ENCODE results near the gene PSD4.
A peak's percentile ranks its signal among the peaks of the same experiment; 100 is the strongest.

PSD4 gene

GRCh38 chr2:113181258-113182051 lies 7.7 kb downstream of the PSD4 start:
- peak; percentile 75 for TF ChIP-seq SPI1 (IDR thresholded peaks at IDR 0.05; ENCODE audit: borderline replicate concordance, low read depth)
- TF ChIP-seq, protein P1, sequence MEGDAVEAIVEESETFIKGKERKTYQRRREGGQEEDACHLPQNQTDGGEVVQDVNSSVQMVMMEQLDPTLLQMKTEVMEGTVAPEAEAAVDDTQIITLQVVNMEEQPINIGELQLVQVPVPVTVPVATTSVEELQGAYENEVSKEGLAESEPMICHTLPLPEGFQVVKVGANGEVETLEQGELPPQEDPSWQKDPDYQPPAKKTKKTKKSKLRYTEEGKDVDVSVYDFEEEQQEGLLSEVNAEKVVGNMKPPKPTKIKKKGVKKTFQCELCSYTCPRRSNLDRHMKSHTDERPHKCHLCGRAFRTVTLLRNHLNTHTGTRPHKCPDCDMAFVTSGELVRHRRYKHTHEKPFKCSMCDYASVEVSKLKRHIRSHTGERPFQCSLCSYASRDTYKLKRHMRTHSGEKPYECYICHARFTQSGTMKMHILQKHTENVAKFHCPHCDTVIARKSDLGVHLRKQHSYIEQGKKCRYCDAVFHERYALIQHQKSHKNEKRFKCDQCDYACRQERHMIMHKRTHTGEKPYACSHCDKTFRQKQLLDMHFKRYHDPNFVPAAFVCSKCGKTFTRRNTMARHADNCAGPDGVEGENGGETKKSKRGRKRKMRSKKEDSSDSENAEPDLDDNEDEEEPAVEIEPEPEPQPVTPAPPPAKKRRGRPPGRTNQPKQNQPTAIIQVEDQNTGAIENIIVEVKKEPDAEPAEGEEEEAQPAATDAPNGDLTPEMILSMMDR (IDR thresholded peaks at IDR 0.05; ENCODE audit: insufficient read depth, low read length) = no peak
- no peak overlapping the region for H3K4me3 ChIP-seq (replicated peaks; ENCODE audit: insufficient read depth, low read length)
- H3K27ac ChIP-seq (replicated peaks) = peak overlapping the region; percentile 42
- DNase-seq (ENCODE audit: low read depth in 1 of 2, low spot score in 1 of 2) = peak in 1 of 2 experiments; percentile 69
- H3K27me3 ChIP-seq (ENCODE audit: insufficient read depth, poor library complexity, severe bottlenecking) = no peaks in the 10 kb centered on the region

GRCh38 chr2:113182471-113183260 lies 8.9 kb downstream of the PSD4 start:
- H3K4me3 ChIP-seq (replicated peaks; ENCODE audit: insufficient read depth, low read length) = no peak overlapping the region
- no peak overlapping the region for H3K27ac ChIP-seq (replicated peaks)
- TF ChIP-seq, protein P1 (IDR thresholded peaks at IDR 0.05; ENCODE audit: insufficient read depth, low read length) = no peak
- TF ChIP-seq GABPA (IDR thresholded peaks at IDR 0.05; ENCODE audit: low read depth) (no peak), REST (IDR thresholded peaks at IDR 0.05; ENCODE audit: insufficient replicate concordance, low read depth) (no peak), SPI1 (IDR thresholded peaks at IDR 0.05; ENCODE audit: borderline replicate concordance, low read depth) (no peak), POLR2AphosphoS5 (IDR thresholded peaks at IDR 0.05; ENCODE audit: low read depth) (no peak)
- no peaks in the 10 kb centered on the region for H3K27me3 ChIP-seq (ENCODE audit: insufficient read depth, poor library complexity, severe bottlenecking)
- no peak for DNase-seq (ENCODE audit: low read depth in 1 of 2, low spot score in 1 of 2)

- no peak overlapping the region for H3K27ac ChIP-seq (replicated peaks)
- H3K27me3 ChIP-seq (ENCODE audit: insufficient read depth, poor library complexity, severe bottlenecking) = no peaks in the 10 kb centered on the region
- no peak for DNase-seq (ENCODE audit: low read depth in 1 of 2, low spot score in 1 of 2)
- no peak overlapping the region for H3K4me3 ChIP-seq (replicated peaks; ENCODE audit: insufficient read depth, low read length)
- TF ChIP-seq GABPA (IDR thresholded peaks at IDR 0.05; ENCODE audit: low read depth) (no peak), SPI1 (IDR thresholded peaks at IDR 0.05; ENCODE audit: borderline replicate concordance, low read depth) (no peak), REST (IDR thresholded peaks at IDR 0.05; ENCODE audit: insufficient replicate concordance, low read depth) (no peak), POLR2AphosphoS5 (IDR thresholded peaks at IDR 0.05; ENCODE audit: low read depth) (no peak)
- TF ChIP-seq, protein P1 (IDR thresholded peaks at IDR 0.05; ENCODE audit: insufficient read depth, low read length) = no peak
These were observed 9.5 kb downstream of the PSD4 start for GRCh38 chr2:113183264-113183663.
